Amniotic stem cell (primary cell): ENCODE data around the gene LCNL1.
"Not testable (repeated sequence)": the region's sequence is repeated elsewhere in the genome, so short reads cannot be mapped to it uniquely, and the experiment has no call there.

Experiments
- DNase-seq: peaks from one replicate; lab custom pipeline; 2025; lab: John Stamatoyannopoulos, UW

LCNL1 gene

GRCh38 chr9:137026384-137026783, 43.6 kb downstream of the LCNL1 start:
- DNase-seq, result no peak

DNA sequence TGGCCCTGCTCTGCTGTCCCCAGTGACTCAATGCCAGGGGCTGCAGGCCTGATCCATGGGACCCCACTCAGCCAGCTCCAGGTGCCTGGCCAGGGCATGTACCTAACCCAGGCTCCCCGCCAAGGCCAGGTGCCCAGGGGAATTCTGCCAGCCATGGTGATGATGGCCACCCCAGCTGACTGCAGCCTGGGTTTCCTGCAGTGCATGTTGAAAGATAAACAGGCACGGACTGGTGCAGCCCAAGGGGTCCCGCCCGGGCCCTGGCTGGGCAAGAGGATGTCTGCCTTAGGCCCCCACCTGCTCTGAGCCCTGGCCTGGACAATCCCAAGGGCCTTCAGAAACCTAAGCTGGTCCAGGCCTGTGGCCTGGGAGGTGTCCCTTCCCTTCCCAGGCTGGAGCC, 44.0 kb downstream of the LCNL1 start:
- no peak for DNase-seq

DNA sequence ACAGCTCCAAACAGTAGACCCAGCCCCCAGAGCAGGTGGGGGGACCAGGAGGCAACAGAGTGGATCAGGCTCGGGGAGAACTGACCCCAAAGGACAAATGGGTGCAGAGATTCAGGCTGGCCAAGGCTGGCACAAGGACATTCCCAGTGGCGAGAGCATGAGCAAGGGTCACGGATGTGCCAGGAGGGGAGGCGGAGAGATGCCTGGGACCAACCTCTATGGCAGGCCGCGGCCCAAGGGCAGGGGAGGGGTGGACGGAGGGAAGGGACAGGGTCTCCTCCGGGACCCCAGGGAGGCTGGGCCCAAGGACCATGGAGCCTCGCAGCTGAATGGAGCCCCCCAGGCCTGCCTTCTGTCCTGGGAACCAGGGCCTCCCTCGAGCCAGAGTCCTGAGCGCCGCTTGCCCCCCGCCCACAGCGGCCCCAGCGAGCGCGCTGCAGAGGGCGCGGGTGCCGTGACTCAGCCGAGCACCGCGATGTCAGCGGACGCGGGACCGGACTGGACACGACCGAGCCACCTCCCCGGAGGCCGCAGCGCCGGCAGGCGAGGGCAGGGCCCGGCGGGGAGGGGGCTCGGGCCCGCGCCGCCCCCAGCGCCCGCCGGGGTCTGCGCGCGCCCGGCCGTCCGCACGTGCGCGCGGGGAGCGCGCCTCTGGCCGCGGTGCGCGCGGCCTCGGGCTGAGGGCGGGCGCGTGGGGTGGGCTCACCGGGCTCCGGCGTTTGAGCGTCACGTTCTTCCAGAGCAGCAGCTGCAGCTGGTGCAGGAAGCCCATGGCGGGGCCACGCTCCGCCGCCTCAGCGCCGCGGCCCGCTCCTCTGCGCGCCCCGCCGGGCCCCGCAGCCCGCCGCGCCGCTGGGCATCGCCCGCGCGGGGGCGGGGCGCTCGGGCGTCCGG, 44.8 kb downstream of the LCNL1 start, which contains the start of gene ABCA2:
Gene ABCA2 (minus strand): TSS at position 869 of the 894 bp plus-strand sequence. CDS start 97 bp downstream, at position 772.
- DNase-seq, result peak; percentile 25

DNA sequence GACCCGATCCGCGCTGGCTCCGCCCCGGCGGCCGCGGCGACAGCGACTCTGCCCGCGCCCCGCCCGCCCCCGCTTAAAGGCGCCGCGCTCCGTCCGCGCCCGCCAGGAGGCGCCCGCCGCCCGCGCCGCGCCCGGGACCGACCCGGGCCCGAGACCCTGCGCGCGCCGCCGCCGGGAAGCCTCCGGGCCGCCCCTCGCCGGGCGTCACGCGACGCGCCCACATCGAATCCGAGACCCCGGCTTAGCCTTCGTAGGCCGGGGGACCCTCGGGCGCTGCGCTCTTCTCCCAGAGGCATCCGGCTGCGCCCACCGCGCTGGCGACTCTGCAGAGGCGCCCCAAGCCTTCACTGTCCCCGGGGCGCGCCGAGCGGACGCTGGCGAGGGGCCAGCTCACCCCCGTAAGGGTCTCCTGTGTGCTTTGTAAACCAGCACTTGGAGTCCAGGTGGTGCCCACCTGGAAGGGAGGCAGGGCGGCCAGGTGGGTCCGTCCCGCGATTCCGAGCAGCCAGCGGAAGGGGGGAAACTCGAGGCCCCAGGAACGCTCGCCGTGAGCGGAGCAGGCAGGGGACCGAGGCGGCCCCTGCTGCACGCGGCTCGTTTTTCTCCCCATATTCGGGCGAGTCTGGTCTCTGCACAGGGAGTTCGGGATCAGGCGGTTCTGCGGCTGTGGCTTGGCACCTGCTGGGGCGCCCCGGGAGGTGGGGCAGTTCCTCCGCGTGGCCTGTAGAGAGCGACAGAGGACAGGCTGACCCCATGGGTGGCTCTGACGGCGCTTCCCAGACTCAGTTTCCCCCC, 45.7 kb downstream of the LCNL1 start:
- DNase-seq, result no peak

- no peak for DNase-seq
Measured at GRCh38 chr9:137029058-137029936, 46.5 kb downstream of the LCNL1 start.

- DNase-seq, result no peak
Measured at GRCh38 chr9:137030006-137030405, 47.2 kb downstream of the LCNL1 start.

- no peak for DNase-seq
Measured at GRCh38 chr9:137030538-137031527, 48.0 kb downstream of the LCNL1 start.

- no peak for DNase-seq
Measured at GRCh38 chr9:137031904-137032640, 49.3 kb downstream of the LCNL1 start, which contains the start of gene FUT7. TSS of gene FUT7 (minus strand) at chr9:137032088. CDS start at chr9:137031991, 97 bp downstream.

DNA sequence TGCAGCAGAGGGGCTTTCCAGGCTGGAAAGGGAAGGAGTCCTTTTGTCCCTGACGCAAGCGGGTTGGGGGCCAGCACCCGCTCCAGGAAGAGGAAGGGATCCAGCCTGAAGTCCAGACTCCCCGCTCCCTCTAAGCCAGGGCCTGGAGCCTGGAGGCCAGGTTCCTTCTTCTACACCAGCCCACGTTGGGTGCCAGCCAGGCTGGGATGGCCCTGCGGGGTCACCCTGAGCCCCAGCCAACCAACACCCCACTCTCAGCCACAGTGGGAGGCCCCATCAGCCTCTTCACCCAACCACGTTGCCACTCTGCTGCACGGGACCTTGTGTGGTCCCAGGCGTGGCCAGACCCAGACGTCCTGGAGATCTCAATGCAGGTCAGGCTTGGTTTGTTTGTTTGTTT, 50.1 kb downstream of the LCNL1 start:
- DNase-seq, result no peak

DNA sequence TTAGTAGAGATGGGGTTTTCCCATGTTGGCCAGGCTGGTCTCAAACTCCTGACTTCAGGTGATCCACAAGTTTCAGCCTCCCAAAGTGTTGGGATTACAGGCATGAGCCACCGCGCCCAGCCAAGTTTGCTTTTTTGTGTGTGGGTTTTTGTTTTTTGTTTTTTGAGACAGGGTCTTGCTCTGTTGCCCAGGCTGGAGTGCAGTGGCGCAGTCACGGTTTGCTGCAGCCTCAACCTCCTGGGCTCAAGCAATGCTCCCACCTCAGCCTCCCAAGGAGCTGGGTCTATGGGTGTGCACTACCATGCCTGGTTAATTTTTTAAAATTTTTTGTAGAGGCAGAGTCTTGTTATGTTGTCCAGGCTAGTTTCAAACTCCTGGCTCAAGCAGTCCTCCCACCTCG, 50.7 kb downstream of the LCNL1 start:
- not testable (repeated sequence) for DNase-seq

- DNase-seq, result no peak
Measured at GRCh38 chr9:137034039-137034708, 51.4 kb downstream of the LCNL1 start.

GRCh38 chr9:137034709-137035506, 52.1 kb downstream of the LCNL1 start:
- DNase-seq, result peak; percentile 57
